HepG2 (cell line): ENCODE results near the gene EDN3. TPM values are rescaled to one million over a fixed set of nuclear protein-coding genes. Genes with fewer than 3 reads are reported as not detected.

ENCODE experiments used
- ATAC-seq: fragments of 200-7000 bp; cut with Tn5 transposase; 3 replicates; pipeline ENCODE4 v1.9.1; 2020; ENCODE audit warnings: mild to moderate bottlenecking, moderate library complexity
- BruUV-seq: library from RNA; stranded (reverse); fragments of 400-500 nt; replicated peaks from 2 replicates; lab custom pipeline; 2021; lab: Mats Ljungman, UMichigan
- CTCF ChIA-PET: fragments of 300-600 bp; formaldehyde crosslinking; extraction: SDS; loops from one replicate; lab custom pipeline; 2021; ENCODE audit warnings: low total read pairs, inconsistent platforms, low intra/inter-chr PET ratio; lab: Yijun Ruan, JAX
- POLR2A ChIA-PET: fragments of 350-600 bp; sonication (Branson Sonifier 250); formaldehyde crosslinking; loops from one replicate; lab custom pipeline; 2020; ENCODE audit warnings: antibody characterized with exemption, inconsistent platforms; lab: Yijun Ruan, JAX
- DNase-seq: peaks from one replicate; pipeline ENCODE4 v3.0.0-alpha.2; 2015; ENCODE audit warnings: low spot score
- FAIRE-seq: peaks from 3 replicates; lab custom pipeline; 2011; peaks lifted over from hg19 to GRCh38; lab: Jason Lieb, UNC
- H2AFZ ChIP-seq: one replicate; pipeline ENCODE4 v1.6.1; 2011; ENCODE audit warnings: low read length, inconsistent platforms
- H3K27ac ChIP-seq: fragments of 300-600 bp; 3 replicates; pipeline ENCODE4 v1.8.0; 2011; ENCODE audit warnings: mixed run types, mild to moderate bottlenecking, mixed read lengths, low read length, inconsistent platforms; ENCODE audit not compliant: insufficient read depth; ENCODE audit errors: extremely low read length
- H3K27me3 ChIP-seq, 2 experiments: fragments of 200-600 bp in 1 of 2; 2 replicates in 1 of 2; 3 replicates in 1 of 2; pipeline versions ENCODE4 v1.6.0 to v1.8.0; 2011; ENCODE audit warnings: low read length in 2 of 2, mild to moderate bottlenecking in 2 of 2, moderate library complexity in 2 of 2, inconsistent platforms in 1 of 2; ENCODE audit not compliant: insufficient read depth in 2 of 2, control insufficient read depth in 1 of 2
- H3K36me3 ChIP-seq, 2 experiments: fragments of 200-600 bp in 1 of 2; replicated peaks in 1 of 2; 2 replicates in 1 of 2; 3 replicates in 1 of 2; pipeline versions ENCODE4 v1.5.1 to v1.8.0; 2011; ENCODE audit warnings: low read length in 2 of 2, inconsistent platforms in 1 of 2; ENCODE audit not compliant: insufficient read depth in 2 of 2, control insufficient read depth in 1 of 2
- H3K4me1 ChIP-seq: 2 replicates; pipeline ENCODE4 v1.5.1; 2012; ENCODE audit warnings: low read length, inconsistent platforms; ENCODE audit not compliant: insufficient read depth
- H3K4me2 ChIP-seq: 2 replicates; pipeline ENCODE4 v1.6.0; 2011; ENCODE audit warnings: low read depth, low read length, inconsistent platforms
- H3K4me3 ChIP-seq, 3 experiments: fragments of 200-600 bp in 1 of 3; sonication (generic), shearing (Covaris generic) in 1 of 3; replicated peaks in 1 of 3; 2 replicates each; pipeline ENCODE4 v1.5.1; 2011 to 2016; ENCODE audit warnings: low read length in 3 of 3, inconsistent platforms in 2 of 3, low read depth in 2 of 3, mild to moderate bottlenecking in 2 of 3, control low read depth in 1 of 3, mixed read lengths in 1 of 3; ENCODE audit not compliant: insufficient read depth in 1 of 3
- H3K79me2 ChIP-seq: one replicate; pipeline ENCODE4 v1.6.1; 2011; ENCODE audit warnings: low read length, inconsistent platforms; ENCODE audit not compliant: insufficient read depth
- H3K9ac ChIP-seq: 2 replicates; pipeline ENCODE4 v1.6.0; 2011; ENCODE audit warnings: mild to moderate bottlenecking, low read depth, low read length, inconsistent platforms; ENCODE audit not compliant: insufficient read depth
- H3K9me3 ChIP-seq: 2 replicates; pipeline ENCODE4 v1.5.1; 2012; ENCODE audit warnings: mild to moderate bottlenecking, low read length
- H4K20me1 ChIP-seq: 2 replicates; pipeline ENCODE4 v1.6.0; 2011; ENCODE audit warnings: inconsistent platforms, mild to moderate bottlenecking, low read length, moderate library complexity; ENCODE audit not compliant: insufficient read depth
- CREB1 ChIP-seq, 2 experiments: fragments of 450-650 bp in 1 of 2; IDR thresholded peaks; 2 replicates each; pipeline ENCODE4 v1.6.1; 2016 to 2017; ENCODE audit warnings: control low read depth in 1 of 2, mild to moderate bottlenecking in 1 of 2, missing compliant biosample characterization in 1 of 2, missing genetic modification characterization in 1 of 2
- ELF3 ChIP-seq: IDR thresholded peaks from 2 replicates; pipeline ENCODE4 v1.6.1; 2016; ENCODE audit warnings: missing genetic modification reagents, missing compliant biosample characterization
- JUN ChIP-seq: sonication (generic); formaldehyde crosslinking; IDR thresholded peaks from 2 replicates; pipeline ENCODE4 v1.4.0; 2020; ENCODE audit warnings: mild to moderate bottlenecking, missing genetic modification reagents
- KLF9 ChIP-seq: IDR thresholded peaks from 2 replicates; pipeline ENCODE4 v1.6.1; 2016; ENCODE audit warnings: low read depth
- NFATC3 ChIP-seq: sonication (generic); formaldehyde crosslinking; IDR thresholded peaks from 2 replicates; pipeline ENCODE4 v1.5.1; 2020; ENCODE audit warnings: mild to moderate bottlenecking, missing genetic modification reagents
- PHF21A ChIP-seq: sonication (generic); formaldehyde crosslinking; IDR thresholded peaks from 2 replicates; pipeline ENCODE4 v1.5.0; 2020; ENCODE audit warnings: mild to moderate bottlenecking, missing genetic modification reagents
- POGK ChIP-seq: sonication (generic); formaldehyde crosslinking; conservative IDR thresholded peaks from 2 replicates; pipeline ENCODE4 v1.8.0; 2022; ENCODE audit warnings: mild to moderate bottlenecking, moderate library complexity, missing genetic modification reagents
- RORA ChIP-seq: sonication (generic); formaldehyde crosslinking; IDR thresholded peaks from 2 replicates; pipeline ENCODE4 v1.5.0; 2020; ENCODE audit warnings: mild to moderate bottlenecking, missing genetic modification reagents, moderate library complexity
- TAF1 ChIP-seq: sonication (generic); formaldehyde crosslinking; IDR thresholded peaks from 2 replicates; pipeline ENCODE4 v1.4.0; 2020; ENCODE audit warnings: missing genetic modification reagents
- ZNF253 ChIP-seq: sonication (generic); formaldehyde crosslinking; IDR thresholded peaks from 2 replicates; pipeline ENCODE4 v1.8.0; 2022; ENCODE audit warnings: mild to moderate bottlenecking, missing genetic modification reagents, borderline replicate concordance
- ZNF629 ChIP-seq: sonication (generic); formaldehyde crosslinking; conservative IDR thresholded peaks from 2 replicates; pipeline ENCODE4 v1.5.0; 2020; ENCODE audit warnings: missing genetic modification reagents
- ZNF674 ChIP-seq: sonication (generic); formaldehyde crosslinking; IDR thresholded peaks from 2 replicates; pipeline ENCODE4 v1.5.0; 2020; ENCODE audit warnings: low read depth, mild to moderate bottlenecking, missing genetic modification reagents
- ZNF841 ChIP-seq: sonication (generic); formaldehyde crosslinking; IDR thresholded peaks from 2 replicates; pipeline ENCODE4 v1.8.1; 2023; ENCODE audit warnings: missing genetic modification reagents, borderline replicate concordance
- WGBS: methylation state at CpG from one replicate; pipeline ENCODE4 v1.1.6; 2017; ENCODE audit warnings: low lambda C conversion rate; 5-methylcytosine and 5-hydroxymethylcytosine counted together
- in situ Hi-C: cut with HindIII; loops from 2 replicates; pipeline ENCODE4 v1.10.0; 2017; ENCODE audit warnings: low pct_unique_long_range_greater_than_20kb; ENCODE audit not compliant: extremely low pct_ligation_motif_present
- intact Hi-C: fragments of 100-400 bp; cut with micrococcal nuclease; formaldehyde crosslinking; loops from one replicate; pipeline ENCODE4 v1.10.0; 2022; ENCODE audit not compliant: unreplicated experiment
- polyA plus RNA-seq, 8 experiments: library from polyadenylated mRNA; depleted of rRNA in 3 of 8; stranded (reverse) in 7 of 8; unstranded in 1 of 8; fragments of >200 nt; fragmentation: Illumina TruSeq in 4 of 8; extraction: Trizol in 4 of 8; gene quantifications; 2 replicates each; pipeline versions ENCODE4 v1.2.1 to v1.2.3, GENCODE V29; 2011 to 2016; ENCODE audit warnings: low read depth in 4 of 8, missing spikeins in 1 of 8, mixed read lengths in 1 of 8; ENCODE audit not compliant: insufficient read depth in 1 of 8
- total RNA-seq, 5 experiments: library from RNA; depleted of rRNA; stranded (reverse); fragments of >200 nt; fragmentation: Illumina TruSeq; extraction: Trizol; gene quantifications; 2 replicates each; pipeline ENCODE4 v1.2.3, GENCODE V29; 2016; ENCODE audit warnings: low read depth in 1 of 5
- TF ChIP-seq, protein P1 (sequence below): IDR thresholded peaks from 2 replicates; pipeline ENCODE4 v1.6.1; 2016
- TF ChIP-seq, protein P2 (sequence below): sonication (generic); formaldehyde crosslinking; IDR thresholded peaks from 2 replicates; pipeline ENCODE4 v1.8.1; 2022; ENCODE audit warnings: low read depth, mild to moderate bottlenecking, missing genetic modification reagents
- TF ChIP-seq, protein P3 (sequence below): sonication (generic); formaldehyde crosslinking; IDR thresholded peaks from 2 replicates; pipeline ENCODE4 v1.4.0; 2020; ENCODE audit warnings: missing genetic modification reagents
- TF ChIP-seq, protein P4 (sequence below): sonication (generic); formaldehyde crosslinking; IDR thresholded peaks from 2 replicates; pipeline ENCODE4 v1.4.0; 2020; ENCODE audit warnings: missing genetic modification reagents

Gene EDN3
- total and polyA plus RNA-seq, 2 of the 13 experiments (the other 11 are each of a cell fraction or from before 2014, with no cell fraction given), result not detected

DNA sequence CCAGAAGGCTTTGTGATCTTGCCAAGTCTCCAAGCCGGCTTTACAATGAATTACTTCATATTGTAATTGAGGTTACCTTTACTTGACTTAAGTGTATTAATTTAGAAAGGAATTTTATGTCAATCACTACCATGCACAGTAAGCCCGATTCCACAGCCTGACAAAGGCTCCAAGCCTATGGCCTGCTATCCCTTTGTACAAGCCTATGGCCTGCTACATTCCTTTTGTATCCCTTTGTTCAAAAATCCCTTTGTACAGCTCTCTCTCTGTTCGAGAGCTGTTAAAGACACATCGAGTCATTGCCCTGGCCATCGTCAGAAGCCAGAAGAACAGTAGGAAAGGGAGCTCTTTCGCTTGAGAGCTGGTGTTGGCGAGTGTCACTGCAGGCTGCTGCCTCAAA, 2.7 kb upstream of the EDN3 start (continued):
- TF ChIP-seq ZNF629 (CRISPR knock-in tag) (no peak), POGK (CRISPR knock-in tag) (no peak), CREB1 (IDR thresholded peaks at IDR 0.05) (no peak), CREB1 (CRISPR knock-in tag; IDR thresholded peaks at IDR 0.05) (no peak), RORA (no peak), JUN (CRISPR knock-in tag) (no peak), KLF9 (no peak)
- TF ChIP-seq, protein P1, sequence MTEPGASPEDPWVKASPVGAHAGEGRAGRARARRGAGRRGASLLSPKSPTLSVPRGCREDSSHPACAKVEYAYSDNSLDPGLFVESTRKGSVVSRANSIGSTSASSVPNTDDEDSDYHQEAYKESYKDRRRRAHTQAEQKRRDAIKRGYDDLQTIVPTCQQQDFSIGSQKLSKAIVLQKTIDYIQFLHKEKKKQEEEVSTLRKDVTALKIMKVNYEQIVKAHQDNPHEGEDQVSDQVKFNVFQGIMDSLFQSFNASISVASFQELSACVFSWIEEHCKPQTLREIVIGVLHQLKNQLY (CRISPR knock-in tag), result no peak
- TF ChIP-seq, all 625 proteins: peak for 0

DNA sequence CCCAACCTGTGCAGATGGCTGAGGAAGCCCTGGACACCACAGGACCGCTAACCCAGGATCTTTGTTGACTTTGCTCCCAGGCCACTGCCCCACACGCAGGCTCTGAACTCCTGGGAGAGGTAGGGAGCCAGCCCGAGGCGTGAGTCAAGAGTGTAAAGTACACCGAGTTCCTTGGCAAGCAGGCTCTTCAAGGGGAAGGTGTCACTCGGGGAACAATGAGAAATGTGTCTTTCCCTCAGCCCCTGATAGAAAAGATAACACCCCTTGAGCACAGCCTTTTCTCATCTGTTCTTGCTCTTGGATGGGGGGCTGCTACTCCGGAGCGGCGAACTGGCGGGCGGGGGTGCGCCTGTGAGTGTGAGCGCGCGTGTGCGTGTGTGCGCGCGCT, 472 bp upstream of the EDN3 start:
- WGBS, result 26% methylated on average over 19 of the region's 19 CpGs
- H3K4me1 ChIP-seq, result no peaks in the 10 kb centered on the region
- peaks cover 5 to 54% of the 10 kb centered on the region in 2 experiments; a peak in 4 of 5 replicates for H3K27me3 ChIP-seq
- intact Hi-C loops (no loop called here), in situ Hi-C loops (no loop called here)
- no TSS peak for BruUV-seq
- ATAC-seq (no peak), FAIRE-seq (no peak), DNase-seq (no peak)
- H3K4me2 ChIP-seq, result no peak overlapping the region
- TF ChIP-seq, protein P2, sequence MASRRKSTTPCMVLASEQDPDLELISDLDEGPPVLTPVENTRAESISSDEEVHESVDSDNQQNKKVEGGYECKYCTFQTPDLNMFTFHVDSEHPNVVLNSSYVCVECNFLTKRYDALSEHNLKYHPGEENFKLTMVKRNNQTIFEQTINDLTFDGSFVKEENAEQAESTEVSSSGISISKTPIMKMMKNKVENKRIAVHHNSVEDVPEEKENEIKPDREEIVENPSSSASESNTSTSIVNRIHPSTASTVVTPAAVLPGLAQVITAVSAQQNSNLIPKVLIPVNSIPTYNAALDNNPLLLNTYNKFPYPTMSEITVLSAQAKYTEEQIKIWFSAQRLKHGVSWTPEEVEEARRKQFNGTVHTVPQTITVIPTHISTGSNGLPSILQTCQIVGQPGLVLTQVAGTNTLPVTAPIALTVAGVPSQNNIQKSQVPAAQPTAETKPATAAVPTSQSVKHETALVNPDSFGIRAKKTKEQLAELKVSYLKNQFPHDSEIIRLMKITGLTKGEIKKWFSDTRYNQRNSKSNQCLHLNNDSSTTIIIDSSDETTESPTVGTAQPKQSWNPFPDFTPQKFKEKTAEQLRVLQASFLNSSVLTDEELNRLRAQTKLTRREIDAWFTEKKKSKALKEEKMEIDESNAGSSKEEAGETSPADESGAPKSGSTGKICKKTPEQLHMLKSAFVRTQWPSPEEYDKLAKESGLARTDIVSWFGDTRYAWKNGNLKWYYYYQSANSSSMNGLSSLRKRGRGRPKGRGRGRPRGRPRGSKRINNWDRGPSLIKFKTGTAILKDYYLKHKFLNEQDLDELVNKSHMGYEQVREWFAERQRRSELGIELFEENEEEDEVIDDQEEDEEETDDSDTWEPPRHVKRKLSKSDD (CRISPR knock-in tag), result no peak
- TF ChIP-seq NFATC3 (CRISPR knock-in tag) (no peak), PHF21A (no peak), ZNF674 (CRISPR knock-in tag) (no peak), ZNF841 (CRISPR knock-in tag) (no peak), ELF3 (CRISPR knock-in tag) (no peak), TAF1 (CRISPR knock-in tag) (no peak), ZNF253 (CRISPR knock-in tag) (no peak)
- TF ChIP-seq, protein P3, sequence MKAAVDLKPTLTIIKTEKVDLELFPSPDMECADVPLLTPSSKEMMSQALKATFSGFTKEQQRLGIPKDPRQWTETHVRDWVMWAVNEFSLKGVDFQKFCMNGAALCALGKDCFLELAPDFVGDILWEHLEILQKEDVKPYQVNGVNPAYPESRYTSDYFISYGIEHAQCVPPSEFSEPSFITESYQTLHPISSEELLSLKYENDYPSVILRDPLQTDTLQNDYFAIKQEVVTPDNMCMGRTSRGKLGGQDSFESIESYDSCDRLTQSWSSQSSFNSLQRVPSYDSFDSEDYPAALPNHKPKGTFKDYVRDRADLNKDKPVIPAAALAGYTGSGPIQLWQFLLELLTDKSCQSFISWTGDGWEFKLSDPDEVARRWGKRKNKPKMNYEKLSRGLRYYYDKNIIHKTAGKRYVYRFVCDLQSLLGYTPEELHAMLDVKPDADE (CRISPR knock-in tag), result no peak
- TF ChIP-seq, protein P4, sequence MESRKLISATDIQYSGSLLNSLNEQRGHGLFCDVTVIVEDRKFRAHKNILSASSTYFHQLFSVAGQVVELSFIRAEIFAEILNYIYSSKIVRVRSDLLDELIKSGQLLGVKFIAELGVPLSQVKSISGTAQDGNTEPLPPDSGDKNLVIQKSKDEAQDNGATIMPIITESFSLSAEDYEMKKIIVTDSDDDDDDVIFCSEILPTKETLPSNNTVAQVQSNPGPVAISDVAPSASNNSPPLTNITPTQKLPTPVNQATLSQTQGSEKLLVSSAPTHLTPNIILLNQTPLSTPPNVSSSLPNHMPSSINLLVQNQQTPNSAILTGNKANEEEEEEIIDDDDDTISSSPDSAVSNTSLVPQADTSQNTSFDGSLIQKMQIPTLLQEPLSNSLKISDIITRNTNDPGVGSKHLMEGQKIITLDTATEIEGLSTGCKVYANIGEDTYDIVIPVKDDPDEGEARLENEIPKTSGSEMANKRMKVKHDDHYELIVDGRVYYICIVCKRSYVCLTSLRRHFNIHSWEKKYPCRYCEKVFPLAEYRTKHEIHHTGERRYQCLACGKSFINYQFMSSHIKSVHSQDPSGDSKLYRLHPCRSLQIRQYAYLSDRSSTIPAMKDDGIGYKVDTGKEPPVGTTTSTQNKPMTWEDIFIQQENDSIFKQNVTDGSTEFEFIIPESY (CRISPR knock-in tag), result no peak
- no peaks in the 10 kb centered on the region for H3K9me3 ChIP-seq
- H3K79me2 ChIP-seq, result no peaks in the 10 kb centered on the region
- H3K4me3 ChIP-seq, result no peak overlapping the region
- no peak overlapping the region for H3K9ac ChIP-seq
- H2AFZ ChIP-seq, result no peak overlapping the region
- H3K27ac ChIP-seq, result no peak overlapping the region
- H3K36me3 ChIP-seq, result no peaks in the 10 kb centered on the region
- H4K20me1 ChIP-seq, result no peaks in the 10 kb centered on the region
- CTCF ChIA-PET, result no interaction called here
- POLR2A ChIA-PET, result no interaction called here
